HG02943 (cell line): ENCODE data around the gene SND1.

Experiments used
- ATAC-seq: cut with Tn5 transposase; IDR thresholded peaks from one replicate; pipeline ENCODE4 v1.9.1; 2021; ENCODE audit warnings: mild to moderate bottlenecking, low read depth, moderate library complexity; ENCODE audit not compliant: unreplicated experiment

SND1 gene

GRCh38 chr7:128025819-128026218, 373.8 kb downstream of the SND1 start:
- no peak for ATAC-seq

- ATAC-seq: no peak
These were observed 374.6 kb downstream of the SND1 start for GRCh38 chr7:128026551-128026950.

- ATAC-seq: no peak
These were observed 375.5 kb downstream of the SND1 start for GRCh38 chr7:128027485-128027980.

- no peak for ATAC-seq
These were observed 377.5 kb downstream of the SND1 start for GRCh38 chr7:128029405-128029995.

- ATAC-seq: no peak
These were observed 378.3 kb downstream of the SND1 start for GRCh38 chr7:128030263-128030653.

- ATAC-seq: peak; percentile 47
These were observed 378.9 kb downstream of the SND1 start, which contains the start of gene LRRC4 for GRCh38 chr7:128030654-128031611. TSS of gene LRRC4 (minus strand) at chr7:128031437. CDS start at chr7:128030640, 797 bp downstream.

- ATAC-seq: peak; percentile 47
These were observed 380.1 kb downstream of the SND1 start for GRCh38 chr7:128031901-128032604.

GRCh38 chr7:128032605-128033235, 380.7 kb downstream of the SND1 start:
- ATAC-seq: no peak

GRCh38 chr7:128033246-128033645, 381.3 kb downstream of the SND1 start:
- ATAC-seq: no peak

- no peak for ATAC-seq
These were observed 382.8 kb downstream of the SND1 start for GRCh38 chr7:128034825-128035224.

- ATAC-seq: no peak
These were observed 383.7 kb downstream of the SND1 start for GRCh38 chr7:128035712-128036111.

- no peak for ATAC-seq
These were observed 384.4 kb downstream of the SND1 start for GRCh38 chr7:128036226-128036940.

GRCh38 chr7:128037081-128037480, 385.1 kb downstream of the SND1 start:
- ATAC-seq: no peak

GRCh38 chr7:128037880-128038619, 386.1 kb downstream of the SND1 start:
- ATAC-seq: no peak

GRCh38 chr7:128039544-128039953, 387.6 kb downstream of the SND1 start:
- no peak for ATAC-seq

GRCh38 chr7:128040205-128040604, 388.2 kb downstream of the SND1 start:
- no peak for ATAC-seq

GRCh38 chr7:128041203-128041602, 389.2 kb downstream of the SND1 start:
- ATAC-seq: no peak

GRCh38 chr7:128042012-128042411, 390.0 kb downstream of the SND1 start:
- no peak for ATAC-seq

GRCh38 chr7:128044064-128044463, 392.1 kb downstream of the SND1 start:
- no peak for ATAC-seq
